Ammon's horn (tissue), 1 donor: ENCODE data around the gene SUN5.

Source experiments
- DNase-seq: peaks from one replicate; pipeline ENCODE4 v3.0.0-alpha.2; 2016; ENCODE audit warnings: low spot score

The SUN5 gene

DNA sequence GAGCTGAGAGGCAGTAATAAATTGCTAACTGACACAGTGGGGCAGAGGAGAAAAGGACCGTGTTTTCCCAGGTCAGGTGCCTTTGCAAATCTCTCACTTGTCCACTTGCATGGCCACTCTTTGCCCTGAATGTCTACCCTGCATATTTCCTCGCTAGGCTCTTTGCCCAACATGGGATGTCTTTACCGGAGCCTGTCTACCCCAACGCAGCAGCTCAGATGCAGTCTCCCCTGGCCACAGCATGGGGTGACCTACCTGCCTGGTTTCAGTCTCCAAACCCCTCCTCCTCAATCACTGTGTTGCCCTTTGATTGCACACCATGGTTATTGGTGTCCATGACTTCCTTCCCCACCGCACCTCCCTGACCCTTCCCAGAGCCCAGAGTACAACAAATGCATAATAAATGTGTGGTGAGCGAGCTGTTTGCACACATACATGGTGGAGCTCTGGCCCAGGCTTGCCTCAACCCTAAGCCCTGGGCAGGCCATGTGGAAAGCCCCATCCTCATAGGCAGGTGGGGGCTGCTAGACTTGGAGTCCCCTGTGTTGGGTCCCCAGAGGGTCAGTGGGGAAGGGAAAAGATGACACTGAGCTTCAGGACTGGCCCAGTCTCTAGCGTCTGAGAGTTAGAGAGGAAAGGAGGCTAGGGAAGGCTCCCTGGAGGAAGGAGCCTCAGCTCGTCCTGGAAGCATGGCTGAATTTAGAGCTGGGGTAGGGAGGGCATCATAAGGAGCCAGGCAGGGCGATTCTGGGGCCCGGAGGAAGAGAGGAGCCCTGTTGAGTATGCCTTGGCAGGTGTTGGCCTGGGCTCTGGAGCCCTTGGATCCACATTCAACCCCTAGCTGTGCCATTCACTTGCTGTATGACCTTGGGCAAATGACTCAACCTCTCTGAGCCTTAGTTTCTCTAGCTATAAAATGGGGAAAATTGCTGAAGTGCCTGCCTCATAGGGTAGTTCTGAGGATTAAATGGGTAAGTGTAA lies 22.8 kb upstream of the SUN5 start:
- no peak for DNase-seq

DNA sequence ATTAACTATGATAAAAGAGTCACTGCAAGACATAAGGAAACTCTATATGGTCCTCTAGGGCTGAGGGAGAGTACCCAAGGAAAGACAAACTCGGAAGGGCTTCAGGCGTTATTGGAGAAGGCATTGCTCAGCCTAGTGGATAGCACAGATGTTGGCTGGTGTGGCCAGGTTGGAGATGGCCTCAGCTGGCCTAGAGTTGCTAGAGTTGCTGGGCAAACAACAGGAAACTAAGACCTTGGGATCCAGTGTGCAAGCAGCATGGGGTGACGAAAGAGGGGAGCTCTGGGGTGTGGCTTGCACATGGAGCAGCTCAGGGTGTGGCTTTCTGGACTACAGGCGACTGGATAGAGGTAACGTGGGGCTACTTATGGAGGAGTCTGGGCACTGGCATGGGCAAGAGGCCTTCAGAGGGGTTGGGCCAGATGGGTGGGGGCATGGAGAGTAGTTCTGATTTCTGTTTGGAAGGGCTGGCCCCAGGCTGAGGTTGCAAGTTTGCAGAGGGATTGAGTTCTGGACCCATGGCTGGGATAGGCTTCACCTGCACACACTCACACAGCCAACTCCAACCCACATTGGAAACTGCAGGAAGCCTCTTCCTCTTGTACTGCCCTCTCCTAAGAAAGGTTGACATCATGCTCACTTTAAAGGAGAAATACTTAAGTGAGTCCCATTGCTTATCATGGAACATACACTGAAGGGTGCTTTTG lies 22.0 kb upstream of the SUN5 start:
- no peak for DNase-seq

DNA sequence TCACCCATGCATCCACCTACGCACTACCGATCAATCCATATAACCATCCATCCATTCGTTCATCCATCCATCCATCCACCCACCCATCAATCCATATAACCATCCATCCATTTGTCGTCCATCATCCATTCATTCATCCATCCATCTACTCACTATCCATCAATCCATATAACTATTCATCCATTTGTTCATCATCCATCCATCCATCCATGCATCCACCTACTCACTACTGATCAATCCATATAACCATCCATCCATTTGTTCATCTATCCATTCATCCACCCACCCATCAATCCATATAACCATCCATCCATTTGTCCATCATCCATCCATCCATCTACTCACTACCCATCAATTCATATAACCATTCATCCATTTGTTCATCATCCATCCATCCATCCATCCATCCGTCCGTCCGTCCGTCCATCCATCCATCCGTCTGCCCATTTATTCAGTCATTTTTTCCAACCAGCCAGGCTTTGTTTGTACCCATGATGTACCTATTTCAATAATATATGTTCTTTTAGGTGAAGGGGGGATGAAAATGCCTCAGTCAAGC lies 21.2 kb upstream of the SUN5 start:
- no peak for DNase-seq

DNA sequence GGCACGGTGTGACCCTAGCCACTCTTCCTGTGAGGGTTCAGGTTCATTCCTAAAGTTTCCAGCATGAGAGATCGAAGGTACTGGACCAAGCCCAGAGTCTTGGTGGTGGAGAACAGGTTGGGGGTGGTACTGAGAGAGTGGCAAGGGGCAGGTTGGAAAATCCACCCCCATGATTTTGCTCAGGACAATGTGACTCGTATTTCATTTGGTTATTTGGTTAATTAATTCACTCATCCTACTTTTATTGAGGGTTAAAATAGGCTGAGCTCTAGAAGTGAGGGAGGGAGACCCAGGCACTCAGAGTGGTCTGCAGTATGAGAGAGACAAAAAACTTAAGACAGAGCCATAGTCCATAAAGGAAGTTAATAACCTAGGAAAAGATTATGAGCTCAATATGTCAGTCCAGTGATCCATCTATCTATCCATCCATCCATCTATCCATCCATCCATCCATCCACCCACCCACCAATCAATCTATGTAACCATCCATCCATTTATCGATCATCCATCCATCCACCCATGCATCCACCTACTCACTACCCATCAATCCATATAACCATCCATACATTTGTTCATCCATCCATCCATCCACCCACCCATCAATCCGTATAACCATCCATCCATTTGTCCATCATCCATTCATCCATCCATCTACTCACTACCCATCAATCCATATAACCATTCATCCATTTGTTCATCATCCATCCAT lies 20.5 kb upstream of the SUN5 start:
- DNase-seq, result no peak

DNA sequence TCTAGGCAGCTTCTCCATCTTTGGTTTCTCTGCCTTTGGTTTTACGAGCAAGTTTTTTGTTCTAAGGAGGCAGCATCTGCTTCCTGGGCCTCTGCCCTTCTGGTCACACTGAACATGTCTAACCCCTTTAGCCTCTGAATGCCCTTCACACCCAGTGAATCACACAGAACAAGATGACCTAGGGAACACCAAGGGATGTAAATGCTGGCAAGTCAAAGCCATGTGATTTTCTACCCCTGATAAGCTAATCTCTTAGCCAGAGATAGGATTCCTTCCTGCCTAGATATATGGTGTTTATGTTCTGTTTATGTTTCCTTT lies 20.0 kb upstream of the SUN5 start:
- DNase-seq, result no peak

DNA sequence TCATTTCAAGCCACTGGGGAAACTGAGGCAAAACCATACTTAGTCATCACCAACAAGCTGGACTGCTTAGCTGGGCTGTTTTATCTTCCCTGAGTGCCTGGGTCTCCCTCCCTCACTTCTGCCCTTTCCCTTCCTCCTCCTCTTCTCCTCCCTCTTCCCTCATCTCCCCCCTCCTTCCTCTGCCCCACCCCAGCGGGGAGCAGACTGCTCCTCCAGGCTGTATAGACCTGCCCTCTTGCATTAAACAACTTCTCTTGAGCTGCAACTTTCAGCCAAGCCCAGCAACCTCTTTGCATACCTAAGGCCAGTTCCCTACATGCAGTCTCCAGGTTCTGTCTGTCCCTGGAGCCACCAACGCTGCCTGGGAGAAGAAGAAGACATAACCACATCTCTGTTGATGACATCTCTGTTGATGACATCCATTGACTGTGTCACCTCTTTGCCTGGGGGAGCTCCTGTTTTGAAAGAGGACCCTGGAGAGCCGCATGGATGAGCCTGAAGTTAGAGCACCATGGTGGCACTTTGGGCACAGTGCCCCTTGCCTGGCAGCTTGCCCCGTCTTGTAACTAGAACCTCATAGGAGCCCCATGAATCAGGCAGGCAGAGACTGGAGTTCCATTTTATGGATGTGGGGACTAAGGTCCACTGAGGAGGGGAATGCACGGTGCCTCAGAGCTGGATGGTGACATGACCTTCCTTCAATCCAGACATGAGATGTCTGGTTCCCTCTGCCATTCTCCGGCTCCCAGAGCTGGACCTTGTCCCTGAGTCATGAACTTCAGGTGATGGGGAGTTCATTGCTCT lies 19.4 kb upstream of the SUN5 start:
- no peak for DNase-seq

DNA sequence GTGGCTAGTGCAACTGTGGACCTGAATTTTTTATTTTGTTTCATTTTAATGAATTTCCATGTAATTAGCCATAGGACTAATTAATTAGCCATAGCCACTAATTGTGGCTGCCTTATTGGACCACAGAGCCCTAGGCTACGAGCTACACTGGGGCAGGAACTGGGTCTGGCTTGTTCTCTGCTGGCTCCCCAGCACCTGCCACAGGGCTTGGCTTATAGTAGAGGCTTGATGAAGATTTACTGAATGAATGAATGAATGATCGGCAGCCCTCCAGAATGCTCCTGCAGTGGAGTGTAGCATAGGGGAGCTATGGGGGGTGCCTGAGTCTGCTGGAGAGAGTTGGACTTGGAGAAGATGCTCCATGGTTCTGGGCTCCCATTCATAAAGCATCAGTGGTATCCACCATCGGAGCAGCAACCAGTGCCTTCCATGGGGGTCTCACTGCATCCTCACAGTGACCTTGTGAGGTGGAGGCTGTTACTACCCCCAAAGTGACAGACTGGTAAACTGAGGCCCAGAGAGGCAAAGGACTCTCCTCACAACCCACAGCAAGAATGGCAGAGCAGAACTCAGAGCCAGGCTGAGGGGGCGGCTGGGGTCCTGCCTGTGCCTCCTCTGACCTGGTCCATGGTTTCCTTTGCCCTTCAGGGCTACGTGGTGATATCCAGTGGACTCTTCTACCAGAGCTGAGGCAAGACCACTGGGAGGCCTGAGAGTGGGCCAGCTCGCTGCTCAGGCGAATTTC lies 18.6 kb upstream of the SUN5 start:
- no peak for DNase-seq

DNA sequence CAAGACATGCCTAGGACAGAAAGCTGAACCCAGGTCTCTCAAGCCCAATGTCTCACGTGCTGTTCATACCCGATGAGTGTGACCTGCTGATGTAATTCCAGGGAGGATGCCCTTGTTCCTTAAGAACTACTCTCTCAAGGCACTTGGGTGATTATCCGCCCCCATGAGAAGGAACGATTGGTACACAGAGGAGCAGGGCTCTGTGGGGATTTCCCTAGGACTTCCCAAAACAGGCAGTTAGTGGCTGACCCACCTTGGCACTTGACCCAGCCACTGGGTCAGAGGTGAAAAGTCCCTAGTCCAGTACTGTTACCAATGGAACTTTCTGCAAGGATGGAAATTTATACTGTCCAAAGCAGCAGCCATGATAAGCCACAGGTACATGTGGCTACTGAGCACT lies 18.1 kb upstream of the SUN5 start:
- no peak for DNase-seq

DNA sequence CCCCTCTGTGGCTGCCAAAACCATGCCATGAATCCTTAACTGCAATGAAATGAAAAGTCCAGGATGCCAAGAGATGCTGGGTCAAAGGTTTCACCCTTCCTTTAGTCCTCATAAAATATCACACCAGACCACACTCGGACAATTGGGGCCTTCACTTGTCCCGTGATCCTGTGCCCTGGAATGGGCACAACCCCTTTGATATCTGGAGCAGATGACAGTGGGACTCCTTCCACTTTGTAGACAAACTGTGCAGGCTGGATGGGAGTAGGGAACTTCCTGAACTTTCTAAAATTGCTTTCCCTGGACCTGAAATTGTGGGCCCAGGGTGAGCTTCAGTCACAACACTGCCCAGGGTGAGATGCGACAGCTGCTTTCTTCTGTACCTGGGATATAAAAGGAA lies 17.6 kb upstream of the SUN5 start:
- DNase-seq, result no peak

DNA sequence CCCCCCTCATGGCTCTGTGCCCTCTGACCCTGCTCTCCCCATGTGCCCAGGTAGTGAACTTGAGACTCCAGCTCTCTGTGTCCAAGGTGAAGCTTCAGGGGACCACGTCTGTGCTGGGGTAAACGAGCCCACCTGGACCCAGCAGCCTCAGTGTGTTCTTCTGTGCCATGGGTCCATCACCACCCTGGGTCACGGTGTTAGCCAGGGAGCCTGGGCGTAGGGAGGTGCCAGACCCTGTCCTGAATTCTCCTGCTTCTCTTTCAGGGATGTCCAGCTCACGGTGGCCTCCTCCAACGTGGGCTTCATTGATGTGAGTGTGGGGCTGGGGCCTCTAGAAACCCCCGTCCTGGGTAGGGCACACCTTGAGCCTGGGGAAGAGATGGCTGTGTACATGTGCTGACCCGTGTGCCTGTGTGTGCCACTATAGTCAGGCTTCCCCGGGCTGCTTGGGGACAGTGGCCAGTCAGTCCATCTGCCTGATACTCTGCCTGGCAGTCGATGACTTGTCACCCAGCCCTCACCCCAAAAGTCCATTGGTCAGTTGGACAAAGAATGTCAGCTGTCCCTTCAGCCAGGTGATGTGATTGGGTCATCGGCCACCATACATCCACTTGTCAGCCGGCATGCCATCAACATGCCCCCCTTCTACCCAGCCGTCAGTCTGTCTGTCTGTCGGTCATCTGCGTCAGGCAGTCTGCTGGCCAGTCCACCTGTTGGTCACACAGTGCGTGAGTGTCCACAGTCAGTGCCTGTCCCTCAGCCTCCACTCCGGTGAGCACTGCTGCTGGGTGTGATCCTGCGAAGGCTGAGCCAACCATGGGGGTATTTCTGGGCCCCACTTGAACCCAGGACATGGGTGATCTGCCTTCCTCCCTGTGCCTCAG lies 16.3 kb upstream of the SUN5 start:
- DNase-seq, result no peak

DNA sequence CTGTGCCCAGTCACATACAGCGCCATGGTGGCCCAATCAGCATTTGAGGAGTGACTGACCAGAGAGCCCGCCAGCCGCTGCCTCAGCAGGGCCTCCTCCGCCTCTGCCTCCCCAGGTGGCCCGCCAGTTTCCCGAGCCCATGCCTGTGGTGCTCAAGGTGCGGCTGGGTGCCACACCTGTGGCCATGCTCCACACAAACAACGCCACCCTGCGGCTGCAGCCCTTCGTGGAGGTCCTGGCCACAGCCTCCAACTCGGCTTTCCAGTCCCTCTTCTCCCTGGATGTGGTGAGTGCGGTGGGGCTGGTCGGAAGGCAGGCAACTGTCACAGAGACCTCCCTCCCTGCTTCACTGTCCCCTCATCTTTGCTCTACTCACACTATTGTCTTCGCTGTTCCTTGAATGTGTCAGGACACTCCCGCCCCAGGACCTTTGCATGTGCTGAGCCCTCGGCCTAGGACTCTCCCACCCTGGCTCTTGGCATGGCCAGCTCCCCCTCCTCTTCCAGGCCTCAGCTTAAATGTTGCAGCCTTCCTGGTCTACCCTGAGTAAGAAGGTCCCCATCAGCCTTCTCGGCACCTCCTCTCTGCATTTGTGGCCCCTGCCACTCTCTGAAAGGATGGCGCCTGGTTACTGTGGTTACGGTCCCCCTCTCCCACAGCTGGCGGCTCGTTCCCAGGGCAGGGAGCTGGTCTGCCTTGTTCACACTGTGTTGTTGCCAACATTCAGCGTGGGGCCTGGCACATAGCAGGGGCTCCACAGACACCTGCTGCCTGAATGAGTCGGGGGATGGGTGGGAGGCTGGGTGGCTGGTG lies 15.4 kb upstream of the SUN5 start:
- no peak for DNase-seq

DNA sequence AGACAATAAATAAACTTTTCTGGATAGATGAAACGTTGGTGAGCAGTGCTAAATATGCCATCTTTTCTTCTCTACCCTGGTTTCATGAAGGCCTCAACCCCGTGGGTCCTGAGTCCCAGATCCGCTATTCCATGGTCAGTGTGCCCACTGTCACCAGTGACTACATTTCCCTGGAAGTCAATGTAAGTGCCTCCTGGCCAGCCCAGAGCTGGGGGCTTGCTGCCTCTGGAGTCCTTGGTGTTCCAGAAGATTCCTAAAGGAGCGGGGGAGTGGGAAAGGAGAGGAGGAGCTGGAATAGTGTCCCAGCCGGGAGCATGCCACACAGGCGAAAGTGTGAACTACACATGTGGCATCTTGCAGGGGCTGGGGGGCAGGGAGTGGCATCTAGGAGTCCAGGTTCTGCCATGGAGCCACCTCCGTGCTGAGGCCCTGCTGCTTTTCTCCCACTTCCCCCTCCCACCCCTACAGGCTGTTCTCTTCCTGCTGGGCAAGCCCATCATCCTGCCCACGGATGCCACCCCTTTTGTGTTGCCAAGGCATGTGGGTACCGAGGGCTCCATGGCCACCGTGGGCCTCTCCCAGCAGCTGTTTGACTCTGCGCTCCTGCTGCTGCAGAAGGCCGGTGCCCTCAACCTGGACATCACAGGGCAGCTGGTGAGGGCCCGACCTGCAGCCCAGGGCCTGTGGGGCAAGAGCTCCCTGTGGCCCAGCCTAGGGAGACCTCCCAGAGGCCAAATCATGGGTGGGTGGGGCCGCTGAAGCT lies 14.1 kb upstream of the SUN5 start:
- DNase-seq, result no peak

DNA sequence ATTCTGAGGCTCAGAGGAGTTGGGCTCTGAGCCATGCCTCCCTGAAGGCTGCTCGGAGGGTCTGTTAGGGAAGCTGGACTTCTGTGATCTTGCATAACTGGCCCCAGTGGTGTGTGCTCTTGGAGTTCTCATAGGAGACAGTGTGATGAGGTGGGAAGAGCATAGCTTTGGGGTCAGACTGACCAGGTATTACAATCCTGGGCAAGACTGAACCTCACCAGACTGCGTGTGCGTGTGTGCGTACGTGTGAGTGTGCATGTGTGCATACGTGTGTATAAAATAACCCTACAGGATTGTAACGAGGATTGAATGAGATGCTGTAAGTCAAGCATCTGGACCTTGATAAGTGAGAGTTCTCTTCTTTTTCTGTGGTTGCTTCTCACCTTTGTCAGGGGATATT lies 13.3 kb upstream of the SUN5 start:
- DNase-seq, result no peak

DNA sequence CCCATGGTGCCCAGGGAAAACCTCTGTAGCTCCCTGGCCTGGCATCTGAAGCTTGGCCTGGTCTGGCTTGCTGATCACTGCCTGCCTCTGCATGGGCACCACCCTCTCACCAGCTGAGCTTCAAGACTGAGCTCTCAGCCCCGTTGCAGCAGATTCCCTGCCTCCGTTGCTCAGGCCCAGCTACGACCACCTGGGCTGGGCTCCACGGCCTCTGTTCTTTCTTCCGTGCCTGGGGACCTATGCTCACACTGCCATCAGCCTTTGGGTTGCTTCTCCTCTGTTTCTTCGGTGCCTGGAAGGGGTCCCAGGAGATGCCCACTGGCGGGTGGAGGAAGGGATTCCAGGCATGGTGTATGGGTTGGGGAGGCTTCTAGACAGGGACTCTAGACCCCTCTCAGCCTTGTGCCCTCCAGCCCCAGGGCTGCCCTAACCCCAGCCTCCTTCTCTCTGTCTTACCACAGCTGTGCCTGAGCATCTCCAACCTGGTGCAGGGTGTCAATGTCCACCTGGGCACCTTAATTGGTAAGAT lies 12.4 kb upstream of the SUN5 start:
- DNase-seq, result no peak

DNA sequence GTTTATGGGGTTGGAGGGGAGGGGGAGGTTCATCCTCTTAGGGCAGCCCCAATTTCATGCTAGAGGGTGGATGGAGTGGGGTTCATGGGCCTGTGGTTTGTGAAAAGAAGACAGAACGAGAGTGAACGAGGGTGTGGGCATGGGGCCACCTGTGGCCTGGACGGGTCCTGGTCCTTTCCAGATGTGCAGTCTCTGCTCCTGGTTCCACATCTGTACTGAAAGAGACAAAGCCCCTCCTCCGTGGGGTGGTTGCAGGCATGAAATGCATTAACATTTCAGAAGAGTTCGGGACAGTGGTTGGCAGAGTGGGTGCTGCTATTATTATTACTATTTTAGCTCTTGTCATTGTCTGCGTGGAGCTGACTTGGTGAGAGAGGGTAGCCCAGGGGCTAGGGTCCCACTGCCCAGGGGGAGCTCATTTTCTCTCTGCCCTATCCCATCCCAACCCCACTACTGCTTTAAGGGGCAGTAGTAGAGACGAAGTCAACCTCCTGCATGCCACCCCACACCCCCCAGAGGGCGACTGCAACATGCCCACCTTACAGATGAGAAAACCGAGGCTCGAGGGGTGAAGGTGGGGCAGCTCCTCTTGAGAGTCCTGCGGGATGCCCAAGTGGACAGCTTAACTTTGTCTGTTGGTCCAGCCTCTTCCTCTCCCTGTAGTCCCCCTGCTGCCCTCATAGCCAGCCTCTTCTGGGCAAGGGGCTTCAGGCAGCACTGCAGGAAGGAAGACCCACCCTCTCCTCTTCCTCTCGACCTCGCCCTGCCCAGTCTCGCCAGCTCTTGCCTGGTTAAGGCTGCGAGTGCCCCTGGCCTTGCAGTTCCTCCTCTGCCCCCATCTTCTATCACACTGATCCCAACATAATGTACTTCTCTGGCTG lies 11.7 kb upstream of the SUN5 start:
- DNase-seq, result no peak

DNA sequence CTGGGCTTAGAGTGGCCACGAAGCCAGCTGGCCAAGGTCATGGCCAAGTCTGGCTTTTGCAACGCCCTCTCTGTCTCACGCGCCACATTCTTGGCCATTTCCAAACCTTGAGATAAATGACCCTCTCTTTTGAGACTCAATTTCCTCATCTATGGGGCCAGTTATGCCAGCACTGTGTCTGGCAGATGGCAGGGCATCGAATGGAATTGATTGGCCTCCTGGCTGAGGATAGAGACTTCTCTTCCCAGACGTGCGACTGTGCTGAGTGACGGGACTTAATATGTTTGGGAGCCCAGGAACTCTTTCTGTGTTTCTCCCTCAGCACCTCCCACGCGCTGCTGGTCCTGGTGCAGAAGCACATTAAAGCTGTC lies 10.9 kb upstream of the SUN5 start:
- no peak for DNase-seq
